ENCODE measurements around the gene MED13L. TPM values are rescaled to one million over a fixed set of nuclear protein-coding genes. Genes with fewer than 3 reads are reported as not detected.

The MED13L gene
- total and polyA plus RNA-seq, 2 of the 4 experiments (the other 2 are of a cell fraction): 17.9 to 49.1 TPM

- Histone ChIP-seq H3K36me3 (ENCODE audit: control insufficient read depth, insufficient read depth, low read length) (no peaks in the 10 kb centered on the region), H3K14ac (replicated peaks; ENCODE audit: low read depth, low read length) (no peak overlapping the region), H3K9me3 (ENCODE audit: control insufficient read depth, insufficient read depth, low read length) (no peaks in the 10 kb centered on the region), H2BK15ac (ENCODE audit: low read depth, low read length) (no peak overlapping the region), H2AFZ (replicated peaks; ENCODE audit: low read length, poor library complexity) (no peak overlapping the region), H4K91ac (ENCODE audit: insufficient read depth, low read depth, low read length) (no peak overlapping the region), H3K56ac (ENCODE audit: extremely low read depth, insufficient read depth, low read length) (no peak overlapping the region), H2AK9ac (replicated peaks; ENCODE audit: low read depth, low read length, poor library complexity) (no peak overlapping the region), H3K4me2 (ENCODE audit: low read depth, low read length) (no peak overlapping the region), H3K4ac (ENCODE audit: low read depth, low read length) (no peak overlapping the region), H2BK120ac (ENCODE audit: low read depth, low read length) (no peak overlapping the region), H3K9ac (ENCODE audit: low read depth, low read length) (no peak overlapping the region), H4K20me1 (ENCODE audit: insufficient read depth, low read length) (no peaks in the 10 kb centered on the region), H3K79me1 (ENCODE audit: low read depth in 1 of 2, low read length in 2 of 2) (no peaks in the 10 kb centered on the region), H3K23ac (ENCODE audit: low read depth, low read length) (no peak overlapping the region), H3K27me3 (ENCODE audit: control insufficient read depth, insufficient read depth, low read length) (no peaks in the 10 kb centered on the region), H2AK5ac (ENCODE audit: low read depth, low read length) (no peak overlapping the region), H3K27ac (ENCODE audit: insufficient read depth, low read length) (no peak overlapping the region), H4K8ac (ENCODE audit: low read depth in 2 of 2, low read length in 2 of 2) (no peak overlapping the region), H3K18ac (ENCODE audit: low read depth, low read length) (no peak overlapping the region), H4K5ac (ENCODE audit: low read depth, low read length) (no peak overlapping the region), H3K4me1 (ENCODE audit: control insufficient read depth, insufficient read depth, low read length) (no peaks in the 10 kb centered on the region), H3K4me3 (ENCODE audit: insufficient read depth, low read depth, low read length) (no peak overlapping the region), H2BK20ac (ENCODE audit: low read depth, low read length) (no peak overlapping the region), H2BK5ac (ENCODE audit: low read depth, low read length, poor library complexity, severe bottlenecking) (no peak overlapping the region), H3K9me1 (ENCODE audit: insufficient read depth, low read length) (no peaks in the 10 kb centered on the region; the same call in 1 of the 2 replicates)
- dilution Hi-C loops (cut with HindIII; ENCODE audit: low sequenced_read_pairs, unreplicated experiment) (no loop called here), in situ Hi-C loops (cut with MboI; ENCODE audit: low sequenced_read_pairs) (no loop called here), intact Hi-C loops (cut with micrococcal nuclease) (no loop called here)
- no TSS peak for BruUV-seq (replicated peaks)
- ATAC-seq (ENCODE audit: low read depth) (no peak), DNase-seq (no peak)
- WGBS, 2 experiments (ENCODE audit: extremely low coverage in 2 of 2, insufficient read length in 1 of 2): no CpG with 5 or more reads among the region's 8 CpGs
- ChIA-PET POLR2A (ENCODE audit: unreplicated experiment) (interaction anchor here (0.5 kb wide), 1 partner anchor 1174 kb away, joined by 4 read pairs; no protein-coding TSS in a partner anchor), CTCF (no interaction called here)
- TF ChIP-seq, protein P1, sequence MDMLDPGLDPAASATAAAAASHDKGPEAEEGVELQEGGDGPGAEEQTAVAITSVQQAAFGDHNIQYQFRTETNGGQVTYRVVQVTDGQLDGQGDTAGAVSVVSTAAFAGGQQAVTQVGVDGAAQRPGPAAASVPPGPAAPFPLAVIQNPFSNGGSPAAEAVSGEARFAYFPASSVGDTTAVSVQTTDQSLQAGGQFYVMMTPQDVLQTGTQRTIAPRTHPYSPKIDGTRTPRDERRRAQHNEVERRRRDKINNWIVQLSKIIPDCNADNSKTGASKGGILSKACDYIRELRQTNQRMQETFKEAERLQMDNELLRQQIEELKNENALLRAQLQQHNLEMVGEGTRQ (IDR thresholded peaks at IDR 0.05; ENCODE audit: low read depth, low read length): no peak
- TF ChIP-seq RFX5 (IDR thresholded peaks at IDR 0.05; ENCODE audit: low read depth, low read length) (no peak), NFE2L2 (IDR thresholded peaks at IDR 0.05; ENCODE audit: low read depth, low read length) (no peak), CHD1 (IDR thresholded peaks at IDR 0.05; ENCODE audit: low read depth, low read length) (no peak), MAZ (IDR thresholded peaks at IDR 0.05; ENCODE audit: borderline replicate concordance, low read depth, low read length) (no peak), CEBPB (IDR thresholded peaks at IDR 0.05; ENCODE audit: low read depth, low read length) (no peak), ELK1 (IDR thresholded peaks at IDR 0.05; ENCODE audit: borderline replicate concordance, low read depth, low read length) (no peak), POLR2A (IDR thresholded peaks at IDR 0.05; ENCODE audit: low read depth, low read length) (no peak), RAD21 (IDR thresholded peaks at IDR 0.05; ENCODE audit: low read length) (no peak), SMC3 (IDR thresholded peaks at IDR 0.05; ENCODE audit: low read depth, low read length) (no peak), RCOR1 (IDR thresholded peaks at IDR 0.05; ENCODE audit: insufficient replicate concordance, low read length) (no peak), FOS (IDR thresholded peaks at IDR 0.05; ENCODE audit: low read depth, low read length) (no peak), BHLHE40 (IDR thresholded peaks at IDR 0.05; ENCODE audit: low read depth, low read length) (no peak), MXI1 (IDR thresholded peaks at IDR 0.05; ENCODE audit: borderline replicate concordance, low read depth, low read length) (no peak), CTCF (conservative IDR thresholded peaks at IDR 0.05; ENCODE audit: low read depth, low read length) (no peak)
Observed at GRCh38 chr12:115936997-115937916, 340.2 kb downstream of the MED13L start.
